ENCODE results near the gene UFD1. TPM values are rescaled to one million over a fixed set of nuclear protein-coding genes. Genes with fewer than 3 reads are reported as not detected.
A peak's percentile ranks its signal among the peaks of the same experiment; 100 is the strongest.

UFD1 gene
- total RNA-seq, 1 donor from 2014 or later: 47.7 TPM

GRCh38 chr22:19498154-19498865, 19.3 kb upstream of the UFD1 start:
- DNase-seq (ENCODE audit: low read depth): no peak
- H3K4me3 ChIP-seq (ENCODE audit: low read depth, low read length): no peak overlapping the region
- no peak for TF ChIP-seq CTCF (conservative IDR thresholded peaks at IDR 0.05; ENCODE audit: low read depth, low read length)

- no peak overlapping the region for H3K4me3 ChIP-seq (ENCODE audit: low read depth, low read length)
- no peak for TF ChIP-seq CTCF (conservative IDR thresholded peaks at IDR 0.05; ENCODE audit: low read depth, low read length)
- DNase-seq (ENCODE audit: low read depth): no peak
Observed at GRCh38 chr22:19497245-19497644, 18.3 kb upstream of the UFD1 start.

- no peak overlapping the region for H3K4me3 ChIP-seq (ENCODE audit: low read depth, low read length)
- TF ChIP-seq CTCF (conservative IDR thresholded peaks at IDR 0.05; ENCODE audit: low read depth, low read length): no peak
- DNase-seq (ENCODE audit: low read depth): no peak
Observed at GRCh38 chr22:19496324-19496630, 17.3 kb upstream of the UFD1 start.

- DNase-seq (ENCODE audit: low read depth): no peak
- peak; percentile 31 for TF ChIP-seq CTCF (conservative IDR thresholded peaks at IDR 0.05; ENCODE audit: low read depth, low read length)
- no peak overlapping the region for H3K4me3 ChIP-seq (ENCODE audit: low read depth, low read length)
Observed at GRCh38 chr22:19495562-19496323, 16.8 kb upstream of the UFD1 start.

- no peak overlapping the region for H3K4me3 ChIP-seq (ENCODE audit: low read depth, low read length)
- DNase-seq (ENCODE audit: low read depth): no peak
- no peak for TF ChIP-seq CTCF (conservative IDR thresholded peaks at IDR 0.05; ENCODE audit: low read depth, low read length)
Observed at GRCh38 chr22:19494676-19495173, 15.7 kb upstream of the UFD1 start.

- no peak overlapping the region for H3K4me3 ChIP-seq (ENCODE audit: low read depth, low read length)
- DNase-seq (ENCODE audit: low read depth): no peak
- TF ChIP-seq CTCF (conservative IDR thresholded peaks at IDR 0.05; ENCODE audit: low read depth, low read length): no peak
Observed at GRCh38 chr22:19494001-19494560, 15.1 kb upstream of the UFD1 start.

All from epithelial cell of proximal tubule (primary cell).